A549 (cell line): ENCODE measurements around the gene KIAA2012. TPM values are rescaled to one million over a fixed set of nuclear protein-coding genes. Genes with fewer than 3 reads are reported as not detected.

Experiments
- ATAC-seq, 2 experiments: fragments of 200-7000 bp in 1 of 2; fragments of >200 bp in 1 of 2; cut with Nextera tagmentation in 1 of 2; cut with Tn5 transposase in 1 of 2; 3 replicates each; pipeline versions ENCODE4 v1.8.0 to v1.9.1; 2018 to 2020; ENCODE audit warnings: mild to moderate bottlenecking in 1 of 2, moderate library complexity in 1 of 2
- CTCF ChIA-PET: fragments of 300-600 bp; sonication (Branson Sonifier 250); formaldehyde crosslinking; extraction: SDS; loops from one replicate; lab custom pipeline; 2021; ENCODE audit warnings: antibody characterized with exemption, inconsistent platforms; lab: Yijun Ruan, JAX
- POLR2A ChIA-PET: fragments of 350-600 bp; formaldehyde crosslinking; extraction: SDS; loops from one replicate; lab custom pipeline; 2021; ENCODE audit warnings: antibody characterized with exemption, inconsistent platforms; lab: Yijun Ruan, JAX
- DNase-seq, 2 experiments: peaks; one replicate each; pipeline versions ENCODE4 v3.0.0 to v3.0.0-alpha.2; 2011 to 2016; ENCODE audit warnings: low read depth in 1 of 2, low spot score in 1 of 2
- FAIRE-seq: peaks from 2 replicates; lab custom pipeline; 2011; peaks lifted over from hg19 to GRCh38; lab: Jason Lieb, UNC
- H3K27ac ChIP-seq, 2 experiments: fragments of >200 bp; sonication (Bioruptor Twin); formaldehyde crosslinking; 3 replicates each; pipeline ENCODE4 v1.5.1; 2016 to 2017
- H3K4me1 ChIP-seq: fragments of >200 bp; sonication (Bioruptor Twin); formaldehyde crosslinking; 3 replicates; pipeline ENCODE4 v1.6.1; 2016
- H3K4me2 ChIP-seq: fragments of >200 bp; sonication (Bioruptor Twin); formaldehyde crosslinking; 3 replicates; pipeline ENCODE4 v1.6.1; 2016
- H3K4me3 ChIP-seq: fragments of >200 bp; sonication (Bioruptor Twin); formaldehyde crosslinking; 3 replicates; pipeline ENCODE4 v1.5.1; 2016
- H3K9me3 ChIP-seq: fragments of >200 bp; sonication (Bioruptor Twin); formaldehyde crosslinking; 3 replicates; pipeline ENCODE4 v1.6.1; 2016
- CTCF ChIP-seq: fragments of >200 bp; sonication (Bioruptor Twin); formaldehyde crosslinking; IDR thresholded peaks from 3 replicates; pipeline ENCODE4 v1.5.1; 2016
- ELK1 ChIP-seq: fragments of 150-350 bp; IDR thresholded peaks from 2 replicates; pipeline ENCODE4 v1.6.1; 2014; ENCODE audit warnings: low read depth, mild to moderate bottlenecking, low read length
- FOSB ChIP-seq: fragments of 250-450 bp; sonication (Bioruptor Pico); IDR thresholded peaks from 2 replicates; pipeline ENCODE4 v1.5.0; 2020; ENCODE audit warnings: mild to moderate bottlenecking, moderate library complexity
- FOSL2 ChIP-seq, 2 experiments: fragments of 450-650 bp in 1 of 2; fragments of >200 bp in 1 of 2; sonication (Bioruptor Twin) in 1 of 2; formaldehyde crosslinking; IDR thresholded peaks; 2 replicates each; pipeline versions ENCODE4 v1.5.0 to v1.6.1; 2016 to 2020; ENCODE audit warnings: mild to moderate bottlenecking in 1 of 2, moderate library complexity in 1 of 2
- HDAC2 ChIP-seq: fragments of 200-600 bp; sonication (generic); IDR thresholded peaks from 2 replicates; pipeline ENCODE4 v1.6.1; 2016
- HOXB13 ChIP-seq: fragments of 250-450 bp; sonication (Bioruptor Pico); IDR thresholded peaks from 2 replicates; pipeline ENCODE4 v1.5.0; 2020; ENCODE audit warnings: low read depth, mild to moderate bottlenecking, moderate library complexity
- JUN ChIP-seq, 2 experiments: fragments of >200 bp; sonication (Bioruptor Twin); formaldehyde crosslinking; IDR thresholded peaks; 2 replicates in 1 of 2; 3 replicates in 1 of 2; pipeline ENCODE4 v1.6.1; 2016 to 2017
- KDM5A ChIP-seq: fragments of 200-600 bp; sonication (generic); IDR thresholded peaks from 2 replicates; pipeline ENCODE4 v1.6.1; 2016; ENCODE audit warnings: antibody characterized with exemption, mild to moderate bottlenecking
- MAX ChIP-seq: IDR thresholded peaks from 2 replicates; pipeline ENCODE4 v1.6.1; 2012
- PBX3 ChIP-seq: IDR thresholded peaks from 2 replicates; pipeline ENCODE4 v1.6.1; 2012
- PHF8 ChIP-seq: fragments of 200-600 bp; sonication (generic); IDR thresholded peaks from 2 replicates; pipeline ENCODE4 v1.6.1; 2016; ENCODE audit warnings: low read depth, mild to moderate bottlenecking, antibody characterized with exemption, moderate library complexity, borderline replicate concordance
- TP53 ChIP-seq: fragments of 250-450 bp; sonication (Bioruptor Pico); IDR thresholded peaks from 2 replicates; pipeline ENCODE4 v1.5.0; 2021; ENCODE audit warnings: mild to moderate bottlenecking, moderate library complexity
- USF2 ChIP-seq: fragments of 450-650 bp; IDR thresholded peaks from 2 replicates; pipeline ENCODE4 v1.6.1; 2014; ENCODE audit warnings: antibody characterized with exemption
- ZSCAN20 ChIP-seq: fragments of 250-450 bp; sonication (Bioruptor Pico); IDR thresholded peaks from 2 replicates; pipeline ENCODE4 v1.8.0; 2022; ENCODE audit warnings: mild to moderate bottlenecking, moderate library complexity
- WGBS: methylation state at CpG from one replicate; pipeline ENCODE4 v1.1.6; 2017; ENCODE audit errors: missing lambda C conversion rate; 5-methylcytosine and 5-hydroxymethylcytosine counted together
- polyA plus RNA-seq, 4 experiments: library from polyadenylated mRNA; depleted of rRNA in 3 of 4; stranded (reverse); fragments of >200 nt; fragmentation: RNase III in 1 of 4; extraction: RNeasy Plus Mini Kit Qiagen cat#74134 plus additional on column Dnase treatment in 1 of 4; gene quantifications; 2 replicates in 3 of 4; 3 replicates in 1 of 4; pipeline ENCODE4 v1.2.3, GENCODE V29; 2011 to 2017

The KIAA2012 gene
- polyA plus RNA-seq, 2 of the 4 experiments (the other 2 are of a cell fraction): 0.01 to 0.04 TPM

- no peak for TF ChIP-seq FOSL2 (IDR thresholded peaks at IDR 0.05)
- TF ChIP-seq FOSL2 (CRISPR knock-in tag; IDR thresholded peaks at IDR 0.05): no peak
These were observed 23.8 kb upstream of the KIAA2012 start (continued) for GRCh38 chr2:202049092-202049728.

GRCh38 chr2:202049840-202050239 is 23.2 kb upstream of the KIAA2012 start:
- Histone ChIP-seq H3K4me2 (no peak overlapping the region), H3K4me1 (no peaks in the 10 kb centered on the region), H3K4me3 (no peak overlapping the region), H3K27ac (no peak overlapping the region), H3K9me3 (no peaks in the 10 kb centered on the region)
- DNase-seq (no peak), ATAC-seq (no peak), FAIRE-seq (no peak)
- TF ChIP-seq FOSB (CRISPR knock-in tag): no peak
- TF ChIP-seq PBX3: no peak
- TF ChIP-seq PHF8: no peak
- TF ChIP-seq MAX: no peak
- TF ChIP-seq CTCF: no peak
- WGBS: 97% methylated on average over 1 of the region's 1 CpG
- ChIA-PET CTCF (no interaction called here), POLR2A (no interaction called here)

- H3K9me3 ChIP-seq: no peaks in the 10 kb centered on the region
- TF ChIP-seq MAX (no peak), KDM5A (no peak), ELK1 (no peak), HOXB13 (CRISPR knock-in tag) (no peak)
- TF ChIP-seq, all 56 proteins: peak for 0
- ChIA-PET POLR2A (interaction anchor here (0.6 kb wide), 1 partner anchor 184 kb away, joined by 7 read pairs; no protein-coding TSS in a partner anchor), CTCF (no interaction called here)
- ATAC-seq (no peak), FAIRE-seq (no peak), DNase-seq (no peak)
- Histone ChIP-seq H3K4me3 (no peak overlapping the region), H3K4me2 (no peak overlapping the region), H3K4me1 (no peaks in the 10 kb centered on the region), H3K27ac (no peak overlapping the region)
These were observed 22.4 kb upstream of the KIAA2012 start for GRCh38 chr2:202050652-202051051.

- no peaks in the 10 kb centered on the region for H3K4me1 ChIP-seq
- no peak for FAIRE-seq
- TF ChIP-seq HDAC2 (no peak), JUN (IDR thresholded peaks at IDR 0.05) (no peak), TP53 (CRISPR knock-in tag) (no peak), USF2 (no peak), ZSCAN20 (CRISPR knock-in tag) (no peak), MAX (no peak)
- ChIA-PET CTCF (no interaction called here), POLR2A (no interaction called here)
- ATAC-seq: no peak
- no peak overlapping the region for H3K4me3 ChIP-seq
- DNase-seq: no peak
- no peak overlapping the region for H3K27ac ChIP-seq
- 67% methylated on average over 8 of the region's 8 CpGs for WGBS
- H3K4me2 ChIP-seq: no peak overlapping the region
- no peaks in the 10 kb centered on the region for H3K9me3 ChIP-seq
These were observed 21.4 kb upstream of the KIAA2012 start for GRCh38 chr2:202051499-202052161.
